GM12872 (cell line): ENCODE measurements around the gene YRDC.

Source experiments
- CTCF ChIP-seq: IDR thresholded peaks from 3 replicates; pipeline ENCODE4 v1.5.1; 2011; ENCODE audit warnings: low read depth, mild to moderate bottlenecking, low read length, moderate library complexity; ENCODE audit not compliant: insufficient read depth

Gene YRDC

GRCh38 chr1:37836788-37837187 lies 28.8 kb upstream of the YRDC start:
- no peak for TF ChIP-seq CTCF

- no peak for TF ChIP-seq CTCF
Measured at GRCh38 chr1:37831809-37832208, 23.8 kb upstream of the YRDC start.

DNA sequence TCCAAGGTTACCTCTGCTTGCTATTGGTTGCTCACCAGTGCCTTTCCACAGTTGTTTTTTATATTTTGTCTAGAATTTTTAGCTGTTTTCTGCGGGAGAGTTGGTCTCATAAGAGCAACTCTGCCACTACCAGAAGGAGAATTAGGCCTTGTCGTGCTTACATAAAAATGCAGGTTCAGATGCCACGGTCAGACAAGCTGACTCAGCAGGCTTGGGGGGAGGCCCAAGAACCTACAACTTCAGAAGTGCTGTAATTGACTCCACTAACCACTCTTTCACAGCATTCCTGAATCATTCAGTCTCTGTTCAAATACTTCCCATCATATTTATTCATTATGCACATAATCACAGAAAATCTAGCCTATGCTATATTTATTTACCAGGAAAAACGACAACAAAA lies 23.1 kb upstream of the YRDC start:
- no peak for TF ChIP-seq CTCF

GRCh38 chr1:37828410-37829074 lies 20.5 kb upstream of the YRDC start:
- no peak for TF ChIP-seq CTCF

- TF ChIP-seq CTCF: no peak
Measured at GRCh38 chr1:37825506-37825905, 17.5 kb upstream of the YRDC start.

GRCh38 chr1:37824001-37824400 lies 16.0 kb upstream of the YRDC start:
- TF ChIP-seq CTCF: no peak

- no peak for TF ChIP-seq CTCF
Measured at GRCh38 chr1:37822906-37823815, 15.2 kb upstream of the YRDC start.
